Right lobe of liver (tissue), 4 donors: ENCODE results near the gene PRDM4.

Experiments used
- POLR2A ChIP-seq: fragments of 450-650 bp; IDR thresholded peaks from one replicate; pipeline ENCODE4 v1.6.1; 2017; ENCODE audit warnings: antibody characterized with exemption, mild to moderate bottlenecking
- TF ChIP-seq, protein P1 (sequence below), 4 donors: fragments of 200-600 bp in 3 of 4; fragments of 450-650 bp in 1 of 4; IDR thresholded peaks; one replicate each; pipeline versions ENCODE4 v1.5.1 to v1.8.0; 2016 to 2022; ENCODE audit warnings: antibody characterized with exemption in 4 of 4, mild to moderate bottlenecking in 2 of 4
- donor health status: DM: no; HTN: no; CAD: no.
- donor health status: DM: no; HTN: no; CAD: no.
- donor health status: DM: no; HTN: yes; CAD: no.

GRCh38 chr12:107715780-107716179, 45.2 kb downstream of the PRDM4 start:
- TF ChIP-seq, protein P1, sequence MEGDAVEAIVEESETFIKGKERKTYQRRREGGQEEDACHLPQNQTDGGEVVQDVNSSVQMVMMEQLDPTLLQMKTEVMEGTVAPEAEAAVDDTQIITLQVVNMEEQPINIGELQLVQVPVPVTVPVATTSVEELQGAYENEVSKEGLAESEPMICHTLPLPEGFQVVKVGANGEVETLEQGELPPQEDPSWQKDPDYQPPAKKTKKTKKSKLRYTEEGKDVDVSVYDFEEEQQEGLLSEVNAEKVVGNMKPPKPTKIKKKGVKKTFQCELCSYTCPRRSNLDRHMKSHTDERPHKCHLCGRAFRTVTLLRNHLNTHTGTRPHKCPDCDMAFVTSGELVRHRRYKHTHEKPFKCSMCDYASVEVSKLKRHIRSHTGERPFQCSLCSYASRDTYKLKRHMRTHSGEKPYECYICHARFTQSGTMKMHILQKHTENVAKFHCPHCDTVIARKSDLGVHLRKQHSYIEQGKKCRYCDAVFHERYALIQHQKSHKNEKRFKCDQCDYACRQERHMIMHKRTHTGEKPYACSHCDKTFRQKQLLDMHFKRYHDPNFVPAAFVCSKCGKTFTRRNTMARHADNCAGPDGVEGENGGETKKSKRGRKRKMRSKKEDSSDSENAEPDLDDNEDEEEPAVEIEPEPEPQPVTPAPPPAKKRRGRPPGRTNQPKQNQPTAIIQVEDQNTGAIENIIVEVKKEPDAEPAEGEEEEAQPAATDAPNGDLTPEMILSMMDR (IDR thresholded peaks at IDR 0.05), result no peak
- TF ChIP-seq POLR2A, result no peak
